Measurements from ENCODE around the gene HAVCR1.
"Not testable (repeated sequence)": the region's sequence is repeated elsewhere in the genome, so short reads cannot be mapped to it uniquely, and the experiment has no call there.

GRCh38 chr5:157014143-157014542 lies 44.8 kb downstream of the HAVCR1 start:
- TF ChIP-seq CTCF (conservative IDR thresholded peaks at IDR 0.05; ENCODE audit: low read length); EZH2phosphoT487 (IDR thresholded peaks at IDR 0.05; ENCODE audit: borderline replicate concordance): not testable (repeated sequence)

Measured in Loucy (cell line).